Measurements from ENCODE around the gene PARP9.

GRCh38 chr3:122520861-122521260 lies 43.2 kb downstream of the PARP9 start:
- TF ChIP-seq CTCF (IDR thresholded peaks at IDR 0.05; ENCODE audit: insufficient read depth, low read length) (no peak), GABPA (IDR thresholded peaks at IDR 0.05; ENCODE audit: low read depth) (no peak), REST (IDR thresholded peaks at IDR 0.05; ENCODE audit: insufficient replicate concordance, low read depth) (no peak), POLR2AphosphoS5 (IDR thresholded peaks at IDR 0.05; ENCODE audit: low read depth) (no peak)
